Panc1 (cell line): ENCODE results near the gene ICOSLG. TPM values are rescaled to one million over a fixed set of nuclear protein-coding genes. Genes with fewer than 3 reads are reported as not detected.
"Not testable (repeated sequence)": the region's sequence is repeated elsewhere in the genome, so short reads cannot be mapped to it uniquely, and the experiment has no call there.

Source experiments
- ATAC-seq: fragments of 200-7000 bp; cut with Tn5 transposase; 2 replicates; pipeline ENCODE4 v1.9.1; 2020; ENCODE audit warnings: mild to moderate bottlenecking, moderate library complexity
- BruUV-seq: library from RNA; stranded (reverse); fragments of 400-500 nt; replicated peaks from 2 replicates; lab custom pipeline; 2021; lab: Mats Ljungman, UMichigan
- CTCF ChIA-PET: fragments of 300-600 bp; sonication (Branson Sonifier 250); formaldehyde crosslinking; loops from one replicate; lab custom pipeline; 2022; ENCODE audit warnings: antibody characterized with exemption; lab: Charles Lee
- POLR2A ChIA-PET: fragments of 300-600 bp; sonication (Branson Sonifier 250); formaldehyde crosslinking; loops from one replicate; lab custom pipeline; 2022; ENCODE audit warnings: antibody characterized with exemption; lab: Charles Lee
- DNase-seq: peaks from one replicate; pipeline ENCODE4 v3.0.0-alpha.2; 2010; ENCODE audit warnings: low read depth, low spot score
- H3K27ac ChIP-seq: 2 replicates; pipeline ENCODE4 v1.5.1; 2011; ENCODE audit warnings: mild to moderate bottlenecking, low read length, inconsistent platforms
- H3K27me3 ChIP-seq: fragments of 200-500 bp; sonication (Bioruptor generic); 2 replicates; pipeline ENCODE4 v1.6.0; 2014; ENCODE audit warnings: low read length, inconsistent platforms; ENCODE audit not compliant: control insufficient read depth, insufficient read depth
- H3K36me3 ChIP-seq: fragments of 200-500 bp; sonication (Bioruptor generic); 2 replicates; pipeline ENCODE4 v1.5.1; 2014; ENCODE audit warnings: inconsistent platforms, mild to moderate bottlenecking, low read length, moderate library complexity; ENCODE audit not compliant: control insufficient read depth, insufficient read depth
- H3K4me1 ChIP-seq: 2 replicates; pipeline ENCODE4 v1.5.1; 2011; ENCODE audit warnings: inconsistent platforms, mild to moderate bottlenecking, low read length, moderate library complexity; ENCODE audit not compliant: control insufficient read depth, insufficient read depth
- H3K4me3 ChIP-seq, 2 experiments: 2 replicates each; pipeline ENCODE4 v1.5.1; 2011 to 2012; ENCODE audit warnings: low read depth in 2 of 2, low read length in 2 of 2, mild to moderate bottlenecking in 2 of 2, inconsistent platforms in 1 of 2, moderate library complexity in 1 of 2
- H3K9me3 ChIP-seq: fragments of 200-500 bp; sonication (Bioruptor generic); 2 replicates; pipeline ENCODE4 v1.5.1; 2014; ENCODE audit warnings: low read depth, mild to moderate bottlenecking, inconsistent platforms, low read length, moderate library complexity; ENCODE audit not compliant: control insufficient read depth, insufficient read depth
- CTCF ChIP-seq: fragments of 450-650 bp; IDR thresholded peaks from 2 replicates; pipeline ENCODE4 v1.5.1; 2017; ENCODE audit warnings: mild to moderate bottlenecking
- POLR2AphosphoS5 ChIP-seq: IDR thresholded peaks from 2 replicates; pipeline ENCODE4 v1.6.1; 2012; ENCODE audit warnings: mild to moderate bottlenecking, low read depth, low read length, moderate library complexity
- REST ChIP-seq, 2 experiments: IDR thresholded peaks; 2 replicates each; pipeline ENCODE4 v1.6.1; 2011 to 2012; ENCODE audit warnings: low read depth in 2 of 2, control low read depth in 1 of 2, low read length in 1 of 2, mild to moderate bottlenecking in 1 of 2, moderate library complexity in 1 of 2; ENCODE audit not compliant: insufficient read depth in 1 of 2
- SIN3A ChIP-seq: IDR thresholded peaks from 2 replicates; pipeline ENCODE4 v1.6.1; 2012; ENCODE audit warnings: low read depth, mild to moderate bottlenecking, low read length, moderate library complexity, borderline replicate concordance; ENCODE audit not compliant: insufficient read depth
- TCF7L2 ChIP-seq: IDR thresholded peaks from 2 replicates; pipeline ENCODE4 v1.6.1; 2011; ENCODE audit warnings: mild to moderate bottlenecking, low read depth, low read length, inconsistent platforms
- in situ Hi-C: cut with HindIII; loops from 2 replicates; pipeline ENCODE4 v1.10.0; 2016; ENCODE audit warnings: low sequenced_read_pairs, low pct_unique_long_range_greater_than_20kb
- intact Hi-C: fragments of 100-400 bp; cut with micrococcal nuclease; formaldehyde crosslinking; loops from one replicate; pipeline ENCODE4 v1.10.0; 2022; ENCODE audit not compliant: unreplicated experiment
- total RNA-seq: library from RNA; stranded (reverse); gene quantifications from one replicate; pipeline ENCODE4 v1.2.1, GENCODE V29; 2021; ENCODE audit not compliant: unreplicated experiment

The ICOSLG gene
- total RNA-seq, 1 experiment from 2014 or later: 5.5 TPM

DNA sequence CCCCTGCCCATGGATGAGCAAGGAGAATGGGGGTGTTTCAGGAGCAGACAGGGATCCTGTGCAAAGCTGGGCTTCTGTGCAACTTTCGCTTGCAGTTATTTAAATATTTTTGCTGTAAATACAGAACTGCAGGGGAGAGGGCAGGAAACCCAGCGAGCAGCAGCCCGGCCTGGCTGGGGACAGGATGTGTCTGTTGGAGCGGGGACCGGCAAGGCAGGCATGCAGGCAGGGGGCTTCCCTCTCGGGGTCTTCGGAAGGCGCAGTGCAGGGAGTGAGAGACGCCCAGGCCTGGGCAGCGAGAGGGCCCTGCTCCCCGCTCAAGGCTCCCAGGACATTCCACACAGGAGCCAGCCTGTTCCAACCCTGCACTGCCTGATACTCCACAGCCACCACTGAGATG is 43.2 kb upstream of the ICOSLG start:
- intact Hi-C loops: no loop called here
- CTCF ChIA-PET: interaction anchor here (0.6 kb wide), 1 partner anchor 248 kb away, joined by 3 read pairs; no protein-coding TSS in a partner anchor
- no TSS peak for BruUV-seq

DNA sequence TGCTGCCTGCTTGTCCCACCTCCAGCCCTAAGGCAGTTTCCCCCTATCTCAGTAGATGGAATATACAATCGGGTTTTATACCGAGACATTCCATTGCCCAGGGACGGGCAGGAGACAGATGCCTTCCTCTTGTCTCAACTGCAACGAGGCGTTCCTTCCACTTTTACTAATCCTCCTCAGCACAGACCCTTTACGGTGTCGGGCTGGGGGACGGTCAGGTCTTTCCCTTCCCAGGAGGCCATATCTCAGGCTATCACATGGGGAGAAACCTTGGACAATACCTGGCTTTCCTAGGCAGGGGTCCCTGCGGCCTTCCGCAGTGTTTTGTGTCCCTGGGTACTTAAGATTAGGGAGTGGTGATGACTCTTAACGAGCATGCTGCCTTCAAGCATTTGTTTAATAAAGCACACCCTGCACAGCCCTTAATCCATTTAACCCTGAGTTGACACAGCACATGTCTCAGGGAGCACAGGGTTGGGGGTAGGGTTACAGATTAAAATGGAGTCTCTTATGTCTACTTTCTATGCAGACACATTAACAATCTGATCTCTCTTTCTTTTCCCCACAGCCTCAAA is 42.6 kb upstream of the ICOSLG start:
- intact Hi-C loops, POLR2A ChIA-PET, in situ Hi-C loops, DNase-seq, BruUV-seq, ATAC-seq, H3K4me3 ChIP-seq, H3K27ac ChIP-seq, H3K4me1 ChIP-seq, H3K36me3 ChIP-seq, H3K27me3 ChIP-seq, H3K9me3 ChIP-seq: not testable (repeated sequence)
- CTCF ChIA-PET: interaction anchor here (0.6 kb wide), 1 partner anchor 248 kb away, joined by 3 read pairs; no protein-coding TSS in a partner anchor

More for the DNA sequence above, 43.2 kb upstream of the ICOSLG start:
- no peak for ATAC-seq
- H3K4me3 ChIP-seq: no peak overlapping the region
- H3K27me3 ChIP-seq: no peaks in the 10 kb centered on the region
- no peak for DNase-seq
- TF ChIP-seq POLR2AphosphoS5 (no peak), TCF7L2 (no peak), CTCF (no peak), REST (IDR thresholded peaks at IDR 0.05; ENCODE audit: insufficient read depth in 1 of 2, low read depth in 2 of 2, low read length in 1 of 2) (no peak), SIN3A (no peak)
- no peaks in the 10 kb centered on the region for H3K9me3 ChIP-seq
- H3K4me1 ChIP-seq: no peaks in the 10 kb centered on the region; the same call in 1 of the 2 replicates
- no peaks in the 10 kb centered on the region for H3K36me3 ChIP-seq
- H3K27ac ChIP-seq: no peak overlapping the region
- POLR2A ChIA-PET: no interaction called here
- in situ Hi-C loops: no loop called here

DNA sequence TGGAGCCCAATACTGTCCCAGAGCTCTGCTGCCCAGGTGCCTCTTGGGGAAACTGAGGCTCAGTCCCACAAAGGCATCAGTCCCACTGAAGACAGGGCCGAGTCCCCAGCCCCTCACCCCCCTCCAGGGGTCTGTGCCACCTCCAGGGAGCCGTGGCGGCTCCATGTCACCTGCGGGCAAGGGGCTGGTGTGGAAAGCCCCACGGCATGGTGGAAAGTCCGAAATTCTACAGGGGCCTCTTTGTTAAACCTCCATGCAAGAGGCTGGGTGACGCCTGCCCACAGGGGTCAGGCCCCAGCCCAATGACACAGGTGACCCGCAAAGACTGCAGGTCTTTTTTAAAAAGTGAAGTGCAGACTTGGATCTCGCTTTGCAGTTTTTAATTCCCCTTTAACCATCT is 41.6 kb upstream of the ICOSLG start:
- H3K27ac ChIP-seq: no peak overlapping the region
- H3K4me3 ChIP-seq: no peak overlapping the region
- CTCF ChIA-PET: no interaction called here
- TF ChIP-seq POLR2AphosphoS5: no peak
- no peak for TF ChIP-seq REST (IDR thresholded peaks at IDR 0.05; ENCODE audit: insufficient read depth in 1 of 2, low read depth in 2 of 2, low read length in 1 of 2)
- TF ChIP-seq CTCF: no peak
- no peak for TF ChIP-seq TCF7L2
- TF ChIP-seq SIN3A: no peak
- no TSS peak for BruUV-seq
- ATAC-seq (no peak), DNase-seq (no peak)
- H3K9me3 ChIP-seq: no peaks in the 10 kb centered on the region
- POLR2A ChIA-PET: no interaction called here
- H3K27me3 ChIP-seq: no peaks in the 10 kb centered on the region
- in situ Hi-C loops: no loop called here
- intact Hi-C loops: no loop called here
- H3K4me1 ChIP-seq: no peaks in the 10 kb centered on the region; the same call in 1 of the 2 replicates
- H3K36me3 ChIP-seq: no peaks in the 10 kb centered on the region
